Lower leg skin (tissue), 4 donors: ENCODE data around the gene BPIFA2. TPM values are rescaled to one million over a fixed set of nuclear protein-coding genes. Genes with fewer than 3 reads are reported as not detected.

Source experiments
- DNase-seq, 2 donors: peaks; one replicate each; pipeline ENCODE4 v3.0.0-alpha.2; 2019; ENCODE audit warnings: low spot score in 2 of 2
- H3K4me3 ChIP-seq: fragments of 200-600 bp; sonication (generic); 2 replicates; pipeline ENCODE4 v1.5.1; 2017; ENCODE audit warnings: mild to moderate bottlenecking, low read depth; ENCODE audit not compliant: poor library complexity, severe bottlenecking
- POLR2A ChIP-seq, 2 donors: fragments of 450-650 bp; IDR thresholded peaks; one replicate each; pipeline ENCODE4 v1.6.1; 2016 to 2017; ENCODE audit warnings: antibody characterized with exemption in 2 of 2, mild to moderate bottlenecking in 1 of 2, moderate library complexity in 1 of 2
- WGBS, 2 donors: methylation state at CpG; one replicate each; pipeline ENCODE4 v1.1.5; 2018; 5-methylcytosine and 5-hydroxymethylcytosine counted together
- intact Hi-C: fragments of 100-400 bp; cut with DNase I; formaldehyde crosslinking; loops from one replicate; pipeline ENCODE4 v1.15.0; 2023; ENCODE audit warnings: low total_unique reads
- total RNA-seq, 4 donors: library from RNA; depleted of rRNA; stranded (reverse); fragments of >200 nt; gene quantifications; one replicate each; pipeline ENCODE4 v1.1.0, GENCODE V29; 2016
- TF ChIP-seq, protein P1 (sequence below), 3 donors: fragments of 450-650 bp; IDR thresholded peaks; one replicate each; pipeline ENCODE4 v1.5.1; 2016; ENCODE audit warnings: antibody characterized with exemption in 3 of 3, mild to moderate bottlenecking in 3 of 3, moderate library complexity in 2 of 3

BPIFA2 gene
- total RNA-seq, 4 donors from 2014 or later, result not detected

DNA sequence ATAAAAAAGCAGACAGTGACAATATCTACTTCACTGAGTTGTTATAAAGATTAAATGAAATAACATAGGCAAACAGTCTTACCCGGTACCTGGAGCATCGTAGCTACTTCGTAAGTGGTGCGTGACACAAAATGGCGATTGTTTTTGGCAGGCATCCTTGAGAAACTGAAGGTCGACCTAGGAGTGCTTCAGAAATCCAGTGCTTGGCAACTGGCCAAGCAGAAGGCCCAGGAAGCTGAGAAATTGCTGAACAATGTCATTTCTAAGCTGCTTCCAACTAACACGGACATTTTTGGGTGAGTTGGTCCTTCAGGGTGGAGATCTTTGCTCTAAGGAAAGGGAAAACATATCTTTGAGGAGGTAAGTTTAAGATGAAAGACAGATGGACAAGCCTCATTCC is 4.8 kb downstream of the BPIFA2 start:
- intact Hi-C loops, result no loop called here
- WGBS, 2 donors, result 65 to 72% methylated on average over 7 of the region's 7 CpGs
- TF ChIP-seq POLR2A (IDR thresholded peaks at IDR 0.05), result no peak
- TF ChIP-seq, protein P1, sequence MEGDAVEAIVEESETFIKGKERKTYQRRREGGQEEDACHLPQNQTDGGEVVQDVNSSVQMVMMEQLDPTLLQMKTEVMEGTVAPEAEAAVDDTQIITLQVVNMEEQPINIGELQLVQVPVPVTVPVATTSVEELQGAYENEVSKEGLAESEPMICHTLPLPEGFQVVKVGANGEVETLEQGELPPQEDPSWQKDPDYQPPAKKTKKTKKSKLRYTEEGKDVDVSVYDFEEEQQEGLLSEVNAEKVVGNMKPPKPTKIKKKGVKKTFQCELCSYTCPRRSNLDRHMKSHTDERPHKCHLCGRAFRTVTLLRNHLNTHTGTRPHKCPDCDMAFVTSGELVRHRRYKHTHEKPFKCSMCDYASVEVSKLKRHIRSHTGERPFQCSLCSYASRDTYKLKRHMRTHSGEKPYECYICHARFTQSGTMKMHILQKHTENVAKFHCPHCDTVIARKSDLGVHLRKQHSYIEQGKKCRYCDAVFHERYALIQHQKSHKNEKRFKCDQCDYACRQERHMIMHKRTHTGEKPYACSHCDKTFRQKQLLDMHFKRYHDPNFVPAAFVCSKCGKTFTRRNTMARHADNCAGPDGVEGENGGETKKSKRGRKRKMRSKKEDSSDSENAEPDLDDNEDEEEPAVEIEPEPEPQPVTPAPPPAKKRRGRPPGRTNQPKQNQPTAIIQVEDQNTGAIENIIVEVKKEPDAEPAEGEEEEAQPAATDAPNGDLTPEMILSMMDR (IDR thresholded peaks at IDR 0.05), result no peak
- DNase-seq, result no peak
- H3K4me3 ChIP-seq, result no peak overlapping the region

DNA sequence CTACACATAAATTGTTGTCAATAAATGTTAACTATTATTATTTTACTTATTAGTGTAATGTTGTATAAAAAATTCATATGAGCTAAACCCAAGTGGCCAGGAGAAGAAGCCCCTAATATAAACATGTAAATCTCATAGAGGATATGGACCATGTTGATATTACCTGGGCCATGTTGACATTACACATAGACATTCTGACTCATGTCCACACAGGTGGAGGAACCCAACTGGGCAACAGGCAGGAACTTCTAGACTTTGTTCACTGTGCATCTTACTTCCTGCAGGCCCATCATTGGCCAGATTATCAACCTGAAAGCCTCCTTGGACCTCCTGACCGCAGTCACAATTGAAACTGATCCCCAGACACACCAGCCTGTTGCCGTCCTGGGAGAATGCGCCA is 7.2 kb downstream of the BPIFA2 start:
- WGBS, 2 donors, result 88 to 93% methylated on average over 3 of the region's 3 CpGs
- intact Hi-C loops, result no loop called here
- H3K4me3 ChIP-seq, result no peak overlapping the region
- DNase-seq, result no peak
- TF ChIP-seq, protein P1 (IDR thresholded peaks at IDR 0.05), result no peak
- no peak for TF ChIP-seq POLR2A (IDR thresholded peaks at IDR 0.05)

DNA sequence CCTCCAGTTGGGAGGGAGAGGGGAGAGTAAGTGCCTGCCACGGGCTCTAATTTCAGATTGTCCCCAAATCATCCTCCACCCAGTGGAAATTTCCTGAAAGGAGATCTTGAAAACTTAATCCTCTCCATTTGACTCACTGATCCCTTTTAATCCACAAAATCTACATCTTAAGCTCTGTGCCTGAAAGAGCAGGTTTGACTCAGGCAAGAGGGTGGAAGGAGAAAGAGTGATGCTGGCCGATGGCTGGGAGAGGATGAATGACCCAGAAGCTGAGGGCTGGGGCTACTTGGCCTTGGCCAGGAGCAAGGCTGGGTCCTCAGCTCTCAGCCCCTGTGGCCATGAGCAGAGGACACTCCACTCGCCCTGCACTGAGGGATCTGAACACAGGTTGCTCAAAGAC is 8.1 kb downstream of the BPIFA2 start:
- no peak for TF ChIP-seq POLR2A (IDR thresholded peaks at IDR 0.05)
- TF ChIP-seq, protein P1 (IDR thresholded peaks at IDR 0.05), result no peak
- intact Hi-C loops, result no loop called here
- H3K4me3 ChIP-seq, result no peak overlapping the region
- DNase-seq, result no peak
- 63 to 72% methylated on average over 3 of the region's 3 CpGs for WGBS, 2 donors

DNA sequence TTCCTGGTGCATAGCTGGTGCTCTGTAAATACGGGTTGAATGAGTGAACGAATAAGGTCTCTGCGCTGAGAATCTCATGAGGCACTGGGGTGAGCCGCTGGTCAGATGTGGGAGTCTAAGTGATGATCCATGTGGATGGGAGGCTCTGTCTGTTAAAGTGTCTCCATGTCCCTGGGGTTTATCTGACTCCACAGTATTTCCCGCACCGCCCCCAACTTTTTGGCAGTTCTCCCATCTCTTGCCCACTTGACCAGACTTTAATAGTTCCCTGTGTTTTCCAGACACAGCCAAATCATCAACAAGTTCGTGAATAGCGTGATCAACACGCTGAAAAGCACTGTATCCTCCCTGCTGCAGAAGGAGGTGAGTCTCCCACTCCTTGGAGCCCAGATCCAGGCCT is 9.9 kb downstream of the BPIFA2 start:
- peak overlapping the region; percentile 5 for H3K4me3 ChIP-seq
- no peak for DNase-seq
- 73 to 80% methylated on average over 9 of the region's 9 CpGs for WGBS, 2 donors
- intact Hi-C loops, result no loop called here
- TF ChIP-seq, protein P1 (IDR thresholded peaks at IDR 0.05), result no peak
- no peak for TF ChIP-seq POLR2A (IDR thresholded peaks at IDR 0.05)

DNA sequence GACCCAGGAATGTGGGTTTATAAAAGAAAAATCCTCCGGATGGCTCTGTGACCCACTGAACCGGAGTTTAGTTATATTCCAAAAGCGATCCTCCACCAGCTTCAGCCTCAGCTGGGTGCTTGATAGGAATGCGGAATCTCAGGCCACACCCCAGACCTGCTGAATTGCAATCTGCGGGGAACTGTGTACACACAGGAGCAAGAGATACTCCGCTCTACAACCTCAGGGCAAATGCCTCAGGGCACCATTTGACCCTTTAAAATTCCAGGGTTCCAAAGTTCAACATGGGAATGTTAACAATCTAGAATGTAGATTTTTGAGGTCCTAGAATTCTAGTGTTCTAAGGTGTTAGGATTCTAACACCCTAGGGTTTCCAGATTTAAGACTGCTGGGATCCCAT is 10.8 kb downstream of the BPIFA2 start:
- intact Hi-C loops, result no loop called here
- WGBS, 2 donors, result 72 to 75% methylated on average over 6 of the region's 6 CpGs
- no peak for TF ChIP-seq POLR2A (IDR thresholded peaks at IDR 0.05)
- H3K4me3 ChIP-seq, result no peak overlapping the region
- no peak for DNase-seq

DNA sequence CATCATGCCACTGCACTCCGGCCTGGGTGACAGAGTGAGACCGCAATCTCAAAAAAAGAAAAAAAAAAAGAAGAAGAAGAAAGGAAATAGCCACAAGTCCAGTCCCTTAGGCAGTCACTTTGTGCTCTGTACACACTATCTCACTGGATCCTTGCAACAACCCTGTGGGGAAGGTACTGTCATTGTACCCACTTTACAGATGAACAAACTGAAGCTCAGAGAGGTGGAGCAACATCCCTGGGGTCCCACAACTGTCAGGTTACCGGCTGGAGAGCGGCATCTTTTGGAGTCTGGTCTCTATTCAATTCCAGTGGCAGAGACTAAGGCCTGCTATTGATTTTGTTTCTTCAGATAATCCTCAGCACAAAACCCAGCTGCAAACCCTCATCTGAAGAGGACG is 12.2 kb downstream of the BPIFA2 start:
- intact Hi-C loops, result no loop called here
- no peak overlapping the region for H3K4me3 ChIP-seq
- TF ChIP-seq, protein P1 (IDR thresholded peaks at IDR 0.05), result no peak
- 88% methylated on average over 5 of the region's 5 CpGs for WGBS, 2 donors
- no peak for DNase-seq
